GM23338 (cell line): ENCODE results near the gene PDCD10. TPM values are rescaled to one million over a fixed set of nuclear protein-coding genes. Genes with fewer than 3 reads are reported as not detected.

Experiments used
- ATAC-seq: fragments of 200-7000 bp; cut with Tn5 transposase; 3 replicates; pipeline ENCODE4 v1.9.1; 2020
- DNase-seq: peaks from one replicate; pipeline ENCODE4 v3.0.0-alpha.2; 2015; ENCODE audit warnings: low spot score
- H2AFZ ChIP-seq: fragments of 200-600 bp; sonication (generic); 2 replicates; pipeline ENCODE4 v1.8.0; 2016; ENCODE audit warnings: antibody characterized with exemption, mild to moderate bottlenecking, moderate library complexity
- H3F3A ChIP-seq: fragments of 200-600 bp; sonication (generic); replicated peaks from 2 replicates; pipeline ENCODE4 v1.8.0; 2017; ENCODE audit warnings: antibody characterized with exemption, mixed run types, low read depth
- H3K27ac ChIP-seq: fragments of 200-600 bp; sonication (generic); 2 replicates; pipeline ENCODE4 v1.6.1; 2016; ENCODE audit warnings: low read depth
- H3K27me3 ChIP-seq: fragments of 200-600 bp; sonication (generic); 2 replicates; pipeline ENCODE4 v1.8.0; 2016; ENCODE audit warnings: mild to moderate bottlenecking, mixed run types, moderate library complexity; ENCODE audit not compliant: insufficient read depth
- H3K36me3 ChIP-seq: fragments of 200-600 bp; sonication (generic); 2 replicates; pipeline ENCODE4 v1.8.0; 2016; ENCODE audit warnings: mild to moderate bottlenecking; ENCODE audit not compliant: insufficient read depth
- H3K4me1 ChIP-seq: fragments of 200-600 bp; sonication (generic); 2 replicates; pipeline ENCODE4 v1.8.0; 2016; ENCODE audit warnings: mild to moderate bottlenecking, moderate library complexity; ENCODE audit not compliant: insufficient read depth
- H3K4me2 ChIP-seq: fragments of 200-600 bp; sonication (generic); 2 replicates; pipeline ENCODE4 v1.7.1; 2017; ENCODE audit warnings: mixed run types
- H3K4me3 ChIP-seq: fragments of 200-600 bp; sonication (generic); 2 replicates; pipeline ENCODE4 v1.6.1; 2016; ENCODE audit warnings: mixed run types
- H3K79me2 ChIP-seq: fragments of 200-600 bp; sonication (generic); replicated peaks from 2 replicates; pipeline ENCODE4 v1.8.0; 2017; ENCODE audit warnings: mild to moderate bottlenecking; ENCODE audit not compliant: insufficient read depth
- H3K9me2 ChIP-seq: fragments of 200-600 bp; sonication (generic); 2 replicates; pipeline ENCODE4 v1.8.0; 2017; ENCODE audit not compliant: insufficient read depth
- H4K20me1 ChIP-seq: fragments of 200-600 bp; sonication (generic); replicated peaks from 2 replicates; pipeline ENCODE4 v1.8.0; 2017; ENCODE audit warnings: mild to moderate bottlenecking; ENCODE audit not compliant: insufficient read depth
- H3K27ac Mint-ChIP-seq: 2 replicates; pipeline ENCODE4 v1.8.0; 2020; ENCODE audit warnings: inconsistent platforms, mild to moderate bottlenecking, moderate library complexity, mixed read lengths
- H3K27me3 Mint-ChIP-seq: 3 replicates; pipeline ENCODE4 v1.8.0; 2022; ENCODE audit warnings: low read depth, mild to moderate bottlenecking, moderate library complexity, mixed read lengths, inconsistent platforms; ENCODE audit not compliant: insufficient read depth, poor library complexity
- H3K36me3 Mint-ChIP-seq: 3 replicates; pipeline ENCODE4 v1.8.0; 2021; ENCODE audit warnings: low read depth, mild to moderate bottlenecking, inconsistent platforms, moderate library complexity, mixed read lengths
- H3K4me1 Mint-ChIP-seq: 3 replicates; pipeline ENCODE4 v1.8.0; 2020; ENCODE audit warnings: mild to moderate bottlenecking, inconsistent platforms, mixed read lengths
- H3K4me3 Mint-ChIP-seq: 3 replicates; pipeline ENCODE4 v1.8.0; 2021; ENCODE audit warnings: moderate library complexity, mild to moderate bottlenecking, inconsistent platforms, mixed read lengths
- H3K9me3 Mint-ChIP-seq: 3 replicates; pipeline ENCODE4 v1.8.0; 2020; ENCODE audit warnings: moderate library complexity, mild to moderate bottlenecking, inconsistent platforms, mixed read lengths
- CREB1 ChIP-seq: fragments of 250-450 bp; sonication (Bioruptor Pico); IDR thresholded peaks from 2 replicates; pipeline ENCODE4 v1.5.0; 2020; ENCODE audit warnings: low read depth, mild to moderate bottlenecking, moderate library complexity
- ETS1 ChIP-seq: IDR thresholded peaks from 2 replicates; pipeline ENCODE4 v1.6.1; 2016; ENCODE audit warnings: antibody characterized with exemption
- NANOG ChIP-seq: IDR thresholded peaks from 2 replicates; pipeline ENCODE4 v1.6.1; 2016; ENCODE audit warnings: antibody characterized with exemption, borderline replicate concordance
- POLR2AphosphoS5 ChIP-seq: IDR thresholded peaks from 2 replicates; pipeline ENCODE4 v1.6.1; 2016; ENCODE audit warnings: antibody characterized with exemption, low read depth
- ZNF331 ChIP-seq: fragments of 250-450 bp; sonication (Bioruptor Pico); IDR thresholded peaks from 2 replicates; pipeline ENCODE4 v1.5.0; 2020; ENCODE audit warnings: low read depth, mild to moderate bottlenecking, moderate library complexity
- ZNF462 ChIP-seq: fragments of 250-450 bp; sonication (Bioruptor Pico); IDR thresholded peaks from 2 replicates; pipeline ENCODE4 v1.5.0; 2020; ENCODE audit warnings: mild to moderate bottlenecking, moderate library complexity
- polyA plus RNA-seq: library from polyadenylated mRNA; unstranded; fragments of >200 nt; fragmentation: Nextera tagmentation; extraction: Ambion mirVana; gene quantifications from 2 replicates; pipeline ENCODE4 v1.2.1, GENCODE V29; 2016
- total RNA-seq: library from RNA; depleted of rRNA; stranded (reverse); fragments of >200 nt; shearing (Covaris generic); gene quantifications from 2 replicates; pipeline ENCODE4 v1.2.3, GENCODE V29; 2014

The PDCD10 gene
- total and polyA plus RNA-seq, 2 experiments from 2014 or later = 95.2 to 125 TPM

GRCh38 chr3:167736997-167737396 lies 2.3 kb upstream of the PDCD10 start:
- H3K36me3 ChIP-seq = no peaks in the 10 kb centered on the region
- H3K27ac ChIP-seq = no peak overlapping the region
- peaks cover 26% of the 10 kb centered on the region for H3K4me1 ChIP-seq
- H3K79me2 ChIP-seq = peaks cover 74% of the 10 kb centered on the region
- H3K27me3 ChIP-seq = no peaks in the 10 kb centered on the region
- Mint-ChIP-seq H3K27me3 (no peaks in the 10 kb centered on the region), H3K9me3 (no peaks in the 10 kb centered on the region), H3K36me3 (no peaks in the 10 kb centered on the region), H3K27ac (no peak overlapping the region), H3K4me1 (peaks cover 23% of the 10 kb centered on the region), H3K4me3 (peak overlapping the region; percentile 49; the same call in 2 of the 3 replicates)
- peak overlapping the region; percentile 90 for H3K4me2 ChIP-seq
- ATAC-seq (no peak), DNase-seq (no peak)
- no peak overlapping the region for H2AFZ ChIP-seq
- H3K9me2 ChIP-seq = no peaks in the 10 kb centered on the region
- H3F3A ChIP-seq = no peaks in the 10 kb centered on the region; the same call in 1 of the 2 replicates
- H3K4me3 ChIP-seq = peak overlapping the region; percentile 82; the same call in 1 of the 2 replicates
- no peak for TF ChIP-seq POLR2AphosphoS5
- TF ChIP-seq ZNF462 = no peak
- no peak for TF ChIP-seq CREB1
- H4K20me1 ChIP-seq = peaks cover 6% of the 10 kb centered on the region

- peak overlapping the region; percentile 90 for H3K4me2 ChIP-seq
- H3K79me2 ChIP-seq = peaks cover 74% of the 10 kb centered on the region
- H3K4me1 ChIP-seq = peaks cover 26% of the 10 kb centered on the region
- no peaks in the 10 kb centered on the region; the same call in 1 of the 2 replicates for H3F3A ChIP-seq
- Mint-ChIP-seq H3K27ac (no peak overlapping the region), H3K4me3 (no peak overlapping the region), H3K36me3 (no peaks in the 10 kb centered on the region), H3K27me3 (no peaks in the 10 kb centered on the region), H3K4me1 (peaks cover 29% of the 10 kb centered on the region), H3K9me3 (no peaks in the 10 kb centered on the region)
- H4K20me1 ChIP-seq = peaks cover 9% of the 10 kb centered on the region
- H3K27ac ChIP-seq = 0 out of 2 replicates have a peak overlapping the region, but pooled peaks have one; percentile 75
- no peaks in the 10 kb centered on the region for H3K9me2 ChIP-seq
- no peaks in the 10 kb centered on the region for H3K36me3 ChIP-seq
- peak overlapping the region; percentile 92 for H2AFZ ChIP-seq
- H3K4me3 ChIP-seq = peak overlapping the region; percentile 82
- no peaks in the 10 kb centered on the region for H3K27me3 ChIP-seq
- no peak for ATAC-seq
- no peak for DNase-seq
- no peak for TF ChIP-seq ZNF331 (CRISPR knock-in tag)
- TF ChIP-seq NANOG = no peak
- no peak for TF ChIP-seq ETS1
Measured at GRCh38 chr3:167736264-167736787, 1.6 kb upstream of the PDCD10 start.
